Left kidney (tissue), 8 donors: ENCODE data around the gene SLC51A. TPM values are rescaled to one million over a fixed set of nuclear protein-coding genes. Genes with fewer than 3 reads are reported as not detected.
"Not testable (repeated sequence)": the region's sequence is repeated elsewhere in the genome, so short reads cannot be mapped to it uniquely, and the experiment has no call there.

Experiments used
- DNase-seq: peaks from one replicate; pipeline ENCODE4 v3.0.0-alpha.2; 2013
- long read RNA-seq, 8 donors: transcript quantifications; one replicate each; lab custom pipeline, GENCODE V29; 2026
- polyA plus RNA-seq: library from polyadenylated mRNA; unstranded; fragments of 120-200 nt; gene quantifications from one replicate; pipeline ENCODE4 v1.2.1, GENCODE V29; 2013; ENCODE audit not compliant: insufficient read length

SLC51A gene
- 18.0 TPM for polyA plus RNA-seq
- long read RNA-seq, donor 1, partial matches to known transcripts = 6 of 8 reads
- long read RNA-seq, donor 1, other reads (novel, unspliced or antisense) = 0 of 8 reads
- long read RNA-seq, donor 2, partial matches to known transcripts = 53 of 120 reads
- long read RNA-seq, donor 2, other reads (novel, unspliced or antisense) = 66 of 120 reads
- long read RNA-seq, donor 3, partial matches to known transcripts = 47 of 106 reads
- long read RNA-seq, donor 3, other reads (novel, unspliced or antisense) = 55 of 106 reads
- long read RNA-seq, donor 4 = 0 reads
- long read RNA-seq, donor 5, partial matches to known transcripts = 49 of 196 reads
- long read RNA-seq, donor 5, other reads (novel, unspliced or antisense) = 144 of 196 reads
- long read RNA-seq, donor 6, partial matches to known transcripts = 50 of 164 reads
- long read RNA-seq, donor 6, other reads (novel, unspliced or antisense) = 112 of 164 reads
- long read RNA-seq, donor 7, partial matches to known transcripts = 73 of 196 reads
- long read RNA-seq, donor 7, other reads (novel, unspliced or antisense) = 122 of 196 reads
- long read RNA-seq, donor 8, partial matches to known transcripts = 0 of 6 reads
- long read RNA-seq, donor 8, other reads (novel, unspliced or antisense) = 6 of 6 reads

DNA sequence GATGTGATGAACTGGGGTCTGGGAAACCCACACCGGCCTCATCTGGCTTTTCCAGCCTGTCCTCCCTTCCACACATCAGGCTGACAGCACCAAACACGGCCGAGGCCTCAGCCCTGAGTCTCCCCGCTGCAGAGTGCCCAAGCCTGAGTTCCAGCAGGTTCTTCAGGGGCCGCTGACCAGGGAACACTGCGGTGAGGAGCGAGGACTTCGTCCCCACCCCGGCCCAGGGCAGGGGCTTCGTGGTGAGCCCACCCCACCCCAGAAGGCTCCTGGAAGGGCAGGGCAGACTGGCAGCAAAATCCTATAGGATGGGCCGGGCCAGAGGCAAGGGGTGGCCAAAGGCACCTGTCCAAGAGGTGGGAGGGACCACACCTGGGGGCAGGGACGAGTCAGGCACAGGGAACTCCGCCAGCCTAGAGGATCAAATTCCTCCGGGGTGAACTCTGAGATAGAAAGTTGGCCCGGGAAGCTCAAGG is at the start of gene SLC51A:
Gene SLC51A (plus strand): TSS at position 446 of the 476 bp plus-strand sequence. CDS start 179 bp downstream, outside the sequence.
- DNase-seq = no peak

DNA sequence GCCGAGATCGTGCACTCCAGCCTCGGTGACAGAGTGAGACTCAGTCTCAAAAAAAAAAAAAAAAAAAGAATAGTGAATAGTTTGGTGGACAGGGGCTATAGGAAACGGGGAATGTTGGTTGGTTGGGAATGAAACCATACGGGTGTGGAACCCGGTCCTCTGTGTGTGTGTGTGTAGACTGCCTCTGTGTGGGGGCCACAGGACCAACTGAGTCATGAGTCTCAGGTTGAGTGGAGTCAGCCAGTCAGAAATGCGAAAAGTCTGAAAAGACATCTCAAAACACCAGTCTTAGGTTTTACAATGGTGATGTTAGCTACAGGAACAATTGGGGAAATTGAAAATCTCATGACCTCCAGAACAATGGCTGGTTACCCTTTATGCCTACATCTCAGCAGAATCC is 49.6 kb upstream of the SLC51A start:
- no peak for DNase-seq

DNA sequence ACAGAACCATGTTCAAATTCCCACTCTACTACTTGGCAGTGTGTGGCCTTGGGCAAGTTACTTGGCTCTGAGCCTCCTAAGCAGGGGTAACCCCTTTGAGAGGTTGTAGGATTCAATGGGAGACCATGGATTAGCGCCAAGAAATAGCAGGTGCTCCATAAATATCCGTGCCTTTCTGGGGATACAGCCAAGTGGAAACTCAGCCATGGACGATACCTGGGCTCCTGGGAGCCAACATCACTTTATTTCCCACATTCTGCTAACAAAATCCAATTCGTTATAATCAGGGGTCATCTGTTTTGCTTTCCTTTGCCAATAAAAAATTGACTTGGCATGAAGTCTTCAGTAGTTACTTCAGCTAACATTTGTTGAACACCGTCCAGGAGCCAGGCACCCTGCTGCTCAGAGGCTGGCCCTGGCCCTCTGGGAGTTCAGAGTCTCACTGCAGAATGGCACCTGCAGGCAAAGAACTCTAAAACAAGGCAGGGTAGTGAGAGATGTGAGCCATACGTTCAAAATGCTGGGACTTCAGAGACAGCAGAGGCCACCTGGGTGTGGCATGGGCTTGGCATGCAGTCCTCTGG is 47.4 kb upstream of the SLC51A start:
- DNase-seq = no peak

DNA sequence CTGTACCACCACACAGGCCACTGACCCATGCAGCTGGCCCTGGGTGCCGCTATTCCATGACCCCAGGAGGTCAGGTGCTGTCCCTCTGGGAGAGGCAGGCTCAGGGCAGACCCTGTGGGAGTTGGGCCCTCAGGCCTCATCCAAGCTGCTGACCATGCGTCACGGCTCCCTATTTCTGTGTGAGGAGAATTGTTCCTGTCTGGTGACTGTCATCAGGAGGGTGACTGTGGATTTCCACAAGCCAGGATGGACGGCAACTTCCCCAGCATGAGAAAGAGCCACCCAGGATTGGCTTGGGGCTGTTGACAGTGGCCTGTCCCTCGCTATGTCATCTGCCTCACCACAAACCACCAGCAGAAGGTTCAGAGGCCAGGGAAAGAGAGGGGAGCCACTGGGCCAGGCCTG is 46.5 kb upstream of the SLC51A start:
- DNase-seq = no peak

DNA sequence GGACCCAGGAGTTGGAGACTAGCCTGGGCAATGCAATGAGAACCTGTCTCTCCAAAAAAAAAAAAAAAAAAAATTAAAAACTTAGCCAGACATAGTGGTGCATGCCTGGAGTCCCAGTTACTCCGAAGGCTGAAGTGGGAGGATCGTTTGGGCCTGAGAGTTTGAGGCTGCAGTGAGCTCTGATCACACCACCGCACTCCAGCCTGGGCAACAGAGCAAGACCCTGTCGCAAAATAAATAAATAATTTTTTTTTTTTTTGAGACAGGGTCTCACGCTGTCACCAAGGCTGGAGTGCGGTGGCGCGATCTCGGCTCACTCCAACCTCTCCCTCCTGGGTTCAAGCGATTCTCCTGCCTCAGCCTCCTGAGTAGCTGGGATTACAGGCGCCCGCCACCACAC is 46.0 kb upstream of the SLC51A start:
- DNase-seq = not testable (repeated sequence)

DNA sequence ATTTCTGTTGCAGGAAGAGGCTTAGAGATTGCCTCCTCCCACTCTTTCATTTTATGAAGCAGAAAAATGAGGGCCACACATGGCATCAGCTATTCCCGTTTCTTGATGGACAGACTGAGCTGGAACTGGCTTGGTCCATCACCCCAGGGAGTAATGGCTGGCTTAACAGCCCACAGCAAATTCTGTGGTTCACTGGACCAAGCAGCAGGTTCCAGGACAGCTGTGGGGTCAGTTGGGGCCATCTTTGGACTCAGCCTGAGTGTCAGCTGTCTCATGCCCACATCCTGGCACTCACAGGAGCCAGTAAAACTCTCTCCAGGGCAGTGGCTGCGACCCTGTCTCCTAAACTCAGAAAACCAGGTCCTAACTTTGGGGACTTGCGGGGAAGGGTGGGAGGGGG is 41.7 kb upstream of the SLC51A start:
- no peak for DNase-seq

DNA sequence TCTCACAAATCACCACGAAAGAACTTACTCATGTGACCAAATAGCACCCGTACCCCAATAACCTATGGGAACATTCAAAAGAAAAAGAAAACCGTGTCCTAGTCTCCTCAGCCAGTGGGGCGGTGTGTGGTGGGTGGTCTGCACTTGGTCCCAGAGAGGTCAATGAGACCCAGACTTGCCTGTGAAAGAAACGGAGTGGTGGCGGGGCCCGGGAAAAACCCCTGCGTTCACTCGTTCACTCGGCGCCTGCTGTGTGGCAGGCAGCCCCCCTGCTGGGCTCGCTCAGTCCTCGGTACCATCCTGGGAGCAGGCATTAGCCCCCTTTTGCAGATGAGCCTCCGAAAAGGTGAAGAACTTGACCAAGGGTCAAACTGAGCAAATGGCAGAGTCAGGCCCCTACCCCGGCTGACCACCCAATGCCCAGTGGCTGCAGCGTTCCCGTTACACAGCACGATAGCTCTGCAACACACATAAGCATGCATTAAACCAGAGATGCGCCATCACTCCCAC is 41.2 kb upstream of the SLC51A start:
- no peak for DNase-seq

DNA sequence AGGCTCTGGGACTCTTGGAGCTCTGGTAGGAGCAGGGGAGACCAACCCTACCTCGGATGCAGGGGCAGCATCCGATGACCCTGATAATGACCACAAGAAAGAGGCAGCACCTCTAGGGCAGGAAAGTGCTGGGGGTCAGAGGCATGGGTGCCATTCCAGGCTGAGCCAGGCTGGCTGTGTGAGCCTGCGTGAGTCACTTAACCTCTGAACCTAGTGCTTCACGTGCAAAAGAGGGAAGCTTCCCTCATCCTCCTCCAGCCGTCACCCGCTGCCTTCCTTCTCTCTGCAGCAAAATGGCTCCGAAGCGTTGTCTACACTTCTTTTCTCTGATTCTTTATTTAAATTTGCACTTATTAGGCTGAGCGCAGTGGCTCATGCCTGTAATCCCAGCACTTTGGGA is 40.6 kb upstream of the SLC51A start:
- no peak for DNase-seq

DNA sequence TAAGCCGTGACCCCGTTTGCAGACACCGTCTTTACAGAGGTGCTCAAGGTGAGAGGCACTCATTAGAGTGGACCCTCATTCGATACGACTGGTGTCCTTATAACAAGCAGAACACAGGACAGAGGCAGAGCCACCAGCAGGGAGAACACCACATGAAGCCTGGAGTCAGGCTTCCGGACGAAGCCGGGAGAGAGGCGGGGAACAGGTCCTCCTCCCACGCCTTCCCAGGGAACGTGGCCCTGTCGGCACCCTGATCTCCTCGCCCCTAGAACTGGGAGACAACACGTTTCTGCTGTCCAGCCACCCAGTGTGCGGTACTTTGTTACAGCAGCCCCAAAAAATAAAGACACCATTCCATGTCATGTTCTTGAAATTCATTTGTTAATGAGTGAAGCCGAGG is 38.8 kb upstream of the SLC51A start:
- no peak for DNase-seq

DNA sequence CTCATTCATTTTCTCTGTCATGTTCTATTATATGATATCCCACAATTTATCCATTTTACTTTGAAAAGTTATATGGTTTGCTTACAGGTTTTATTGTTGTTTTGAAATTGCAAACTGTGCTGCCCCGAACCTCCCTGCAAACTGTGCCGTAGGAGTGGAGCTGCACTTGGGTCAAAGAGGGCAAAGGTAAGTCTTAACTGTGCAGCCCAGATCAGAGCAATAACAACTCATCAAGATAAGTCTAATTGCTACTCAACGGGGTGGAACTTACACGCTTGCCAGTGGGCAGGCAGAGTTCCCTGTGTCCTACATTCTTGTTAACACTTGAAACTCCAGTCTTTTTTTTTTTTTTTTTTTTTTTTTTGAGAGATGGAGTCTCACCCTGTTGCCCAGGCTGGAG is 38.4 kb upstream of the SLC51A start:
- DNase-seq = no peak

DNA sequence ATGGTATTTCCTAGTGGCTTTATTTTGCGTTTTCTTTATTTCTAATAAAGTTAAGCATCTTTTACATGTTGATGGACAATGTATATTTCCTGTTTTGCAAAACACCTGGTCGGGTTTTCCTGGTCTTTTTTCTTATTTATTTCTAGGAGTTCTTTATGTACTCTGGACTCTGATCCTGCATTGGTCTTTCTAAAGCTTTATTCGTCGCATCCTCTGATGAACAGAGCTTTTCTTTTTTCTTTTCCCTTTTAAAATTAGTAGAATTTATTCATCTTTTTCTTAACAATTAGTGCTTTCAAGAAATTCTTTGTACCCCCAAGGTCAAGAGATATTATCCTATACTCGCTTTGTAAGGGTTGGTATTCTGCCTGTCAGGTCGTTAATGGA is 37.3 kb upstream of the SLC51A start:
- no peak for DNase-seq

DNA sequence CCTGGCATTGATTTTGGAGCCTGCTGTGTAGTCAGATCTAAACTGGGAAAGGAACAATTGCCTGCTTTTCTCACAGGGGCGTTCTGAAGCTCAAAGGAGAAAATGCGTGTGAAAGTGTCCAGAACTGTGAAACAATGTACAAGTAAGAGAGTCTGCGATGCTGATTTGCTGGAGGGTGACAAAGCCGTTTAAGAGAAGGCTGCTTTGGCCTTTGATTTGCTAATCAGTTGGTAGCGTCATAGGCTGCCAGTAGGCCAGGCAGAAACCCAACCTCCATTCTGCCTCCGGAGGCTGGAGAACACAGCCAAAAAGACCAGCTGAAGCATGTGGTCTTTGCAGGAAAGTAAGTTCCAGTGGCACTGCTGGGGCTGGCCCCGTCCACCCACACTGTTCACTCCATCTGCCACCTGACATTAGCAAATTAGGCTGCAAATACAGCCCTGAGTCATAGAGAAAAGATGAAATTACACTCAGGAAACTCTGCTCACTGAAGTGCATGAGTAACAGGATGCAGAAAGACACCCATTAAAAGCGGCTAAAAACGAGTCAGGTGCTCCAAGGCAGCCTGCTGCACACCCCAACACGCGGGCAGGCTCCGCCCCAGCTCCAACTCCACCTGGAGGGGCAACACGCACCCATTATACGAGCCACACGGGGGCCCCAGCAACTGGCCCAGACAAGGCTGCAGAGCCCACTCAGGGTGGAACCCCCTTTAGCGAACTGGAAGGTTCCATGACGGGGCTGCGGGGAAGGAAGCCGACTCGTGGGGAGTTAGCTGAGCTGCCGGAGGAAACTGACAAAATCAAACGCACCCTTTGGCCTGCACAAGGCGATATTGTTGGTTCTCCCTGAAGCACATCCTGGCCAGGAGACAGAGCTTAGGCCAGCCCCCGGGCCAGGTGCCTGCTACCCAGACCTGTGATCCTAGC is 36.7 kb upstream of the SLC51A start:
- DNase-seq = no peak

DNA sequence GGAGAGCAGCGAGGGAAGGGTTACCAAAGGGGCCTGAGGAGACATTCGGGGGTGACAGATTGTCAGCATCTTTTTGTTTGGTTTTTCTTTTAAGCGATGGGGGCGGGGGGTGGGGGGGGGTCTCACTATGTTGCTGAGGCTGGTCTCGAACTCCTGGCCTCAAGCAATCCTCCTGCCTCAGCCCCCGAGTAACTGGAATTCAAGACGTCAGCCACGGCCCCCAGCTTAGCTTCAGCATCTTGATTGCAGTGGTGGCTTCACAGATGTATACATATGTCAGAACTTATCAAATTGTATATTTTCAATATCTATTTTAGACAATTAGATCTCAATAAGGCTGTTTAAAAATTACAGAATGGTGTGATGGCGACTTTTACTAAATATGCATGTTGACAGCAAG is 36.0 kb upstream of the SLC51A start:
- no peak for DNase-seq

DNA sequence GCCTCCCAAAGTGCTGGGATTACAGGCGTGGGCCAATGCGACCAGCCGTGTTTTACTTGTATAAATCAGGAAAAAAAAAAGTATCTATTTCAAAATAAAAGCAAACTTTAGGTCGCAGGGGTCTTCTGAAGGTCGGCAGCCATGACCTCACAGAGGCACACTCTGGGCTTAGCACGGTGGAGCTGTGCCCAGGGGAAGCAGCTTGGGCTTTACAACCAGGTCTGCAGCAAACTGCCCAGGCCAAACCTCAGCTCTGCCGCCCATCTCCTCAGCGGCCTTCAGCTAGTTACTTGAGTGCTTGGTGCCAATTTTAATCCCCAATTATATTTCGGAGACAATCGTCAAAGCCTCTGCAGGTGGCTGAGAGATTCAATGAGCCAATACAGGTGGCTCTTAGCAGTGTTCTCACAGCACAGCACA is 35.2 kb upstream of the SLC51A start:
- no peak for DNase-seq

DNA sequence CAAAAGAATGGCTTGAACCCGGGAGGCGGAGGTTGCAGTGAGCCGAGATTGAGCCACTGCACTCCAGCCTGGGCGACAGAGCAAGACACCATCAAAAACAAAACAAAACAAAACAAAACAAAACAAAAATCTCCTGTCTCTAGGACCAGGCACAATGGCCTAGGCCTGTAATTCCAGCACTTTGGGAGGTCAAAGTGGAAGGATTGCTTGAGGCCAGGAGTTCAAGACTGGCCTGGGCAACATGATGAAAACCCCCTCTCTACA is 32.2 kb upstream of the SLC51A start:
- not testable (repeated sequence) for DNase-seq

DNA sequence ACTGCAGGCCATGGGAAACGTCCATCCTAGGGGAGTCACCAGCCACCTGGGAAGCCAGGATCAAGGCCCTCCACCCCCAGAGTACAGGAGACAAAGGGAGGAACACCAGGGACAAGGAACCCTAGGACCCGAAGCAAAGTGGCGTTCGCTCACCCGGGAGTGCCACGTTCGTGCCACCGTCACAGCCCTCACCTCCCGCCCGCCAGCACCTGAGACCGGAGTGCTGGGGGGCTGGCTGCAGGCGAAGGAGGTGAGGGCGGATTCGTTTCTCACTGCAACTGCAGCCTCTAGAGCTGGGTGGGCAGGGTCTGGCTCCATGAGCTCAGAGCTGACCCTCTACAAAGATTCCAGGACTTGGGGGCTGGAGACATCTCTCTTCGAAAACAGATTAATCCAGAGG is 31.5 kb upstream of the SLC51A start:
- no peak for DNase-seq

DNA sequence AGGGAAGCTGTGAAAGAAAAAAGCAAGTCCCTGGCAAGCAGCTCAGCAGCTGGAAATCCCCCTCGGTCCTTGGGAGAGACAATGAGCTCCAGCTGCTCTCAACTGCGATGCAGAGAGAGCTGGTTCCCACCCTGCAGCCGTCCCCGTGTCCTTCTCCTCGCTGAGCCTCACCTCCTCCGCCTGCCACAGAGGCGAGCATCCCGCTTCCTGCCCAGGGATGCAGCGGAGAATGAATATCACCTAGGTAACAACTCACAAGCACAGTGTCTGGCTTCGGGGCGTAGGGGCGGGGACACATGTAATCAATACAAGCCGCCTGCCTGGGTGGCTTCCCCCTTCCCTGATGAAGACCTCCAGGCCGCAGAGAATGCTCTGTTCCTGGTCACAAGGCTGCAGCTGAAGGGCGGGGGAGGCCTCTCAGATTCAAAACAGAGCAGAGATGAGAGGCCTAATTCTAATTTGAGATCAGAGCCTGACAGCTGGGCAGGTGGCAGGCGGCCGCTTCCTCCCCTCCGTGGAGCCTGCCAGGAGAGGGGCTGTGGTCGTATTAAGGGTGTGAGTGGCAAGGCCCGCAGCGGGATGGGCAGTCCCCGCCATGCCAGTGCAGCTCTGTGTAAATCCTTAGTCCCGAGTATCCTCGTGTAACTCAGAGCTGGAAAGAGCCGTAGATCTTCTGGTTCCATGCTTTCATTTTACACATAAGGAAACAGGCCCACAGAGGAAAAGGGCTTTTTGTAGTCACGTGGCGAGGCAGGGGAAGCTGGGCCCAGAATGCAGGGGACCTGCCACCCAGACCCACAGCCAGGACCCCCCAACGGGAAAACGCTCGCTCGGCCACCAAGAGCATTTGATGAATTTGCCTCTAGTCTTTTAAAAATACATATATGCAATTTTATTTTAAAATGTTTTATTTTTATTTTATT is 29.4 kb upstream of the SLC51A start:
- DNase-seq = no peak

DNA sequence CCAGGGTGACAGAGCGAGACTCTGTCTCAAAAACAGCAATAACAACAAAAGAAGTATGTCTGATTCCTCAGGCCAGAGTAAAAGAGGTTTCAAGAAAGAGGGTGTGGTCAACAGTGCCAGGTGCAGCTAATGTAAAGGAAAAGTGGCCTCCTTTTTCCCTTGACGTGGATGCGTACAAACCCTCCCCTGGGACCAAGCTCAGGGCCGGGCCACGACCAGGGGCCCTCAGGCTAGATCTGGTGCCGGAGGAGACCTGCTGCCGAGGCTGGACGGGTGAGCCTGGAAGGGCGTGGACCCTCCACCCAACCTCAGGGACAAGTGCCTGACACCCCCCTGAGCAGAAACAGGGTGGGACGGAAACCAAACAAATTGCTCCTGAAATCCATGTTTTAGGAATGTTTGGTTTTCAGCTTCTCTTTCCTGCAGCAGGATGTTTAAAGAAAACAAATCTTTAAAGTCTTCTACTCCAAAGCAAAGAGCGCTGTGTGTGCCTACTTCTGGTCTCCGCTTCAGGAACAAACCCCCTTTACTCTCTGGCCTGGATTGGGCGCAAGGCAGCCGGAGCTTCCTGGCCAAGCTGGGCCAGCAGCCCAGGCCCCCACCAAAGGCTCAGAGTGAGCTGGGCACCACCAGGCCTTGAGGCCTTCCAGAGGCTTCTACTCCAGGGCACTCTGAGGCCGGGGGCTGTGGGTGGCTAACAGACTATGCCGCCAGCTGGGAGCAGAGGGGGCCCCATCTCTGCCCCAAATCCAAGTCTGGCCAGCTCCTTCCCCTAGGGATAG is 26.6 kb upstream of the SLC51A start:
- no peak for DNase-seq

DNA sequence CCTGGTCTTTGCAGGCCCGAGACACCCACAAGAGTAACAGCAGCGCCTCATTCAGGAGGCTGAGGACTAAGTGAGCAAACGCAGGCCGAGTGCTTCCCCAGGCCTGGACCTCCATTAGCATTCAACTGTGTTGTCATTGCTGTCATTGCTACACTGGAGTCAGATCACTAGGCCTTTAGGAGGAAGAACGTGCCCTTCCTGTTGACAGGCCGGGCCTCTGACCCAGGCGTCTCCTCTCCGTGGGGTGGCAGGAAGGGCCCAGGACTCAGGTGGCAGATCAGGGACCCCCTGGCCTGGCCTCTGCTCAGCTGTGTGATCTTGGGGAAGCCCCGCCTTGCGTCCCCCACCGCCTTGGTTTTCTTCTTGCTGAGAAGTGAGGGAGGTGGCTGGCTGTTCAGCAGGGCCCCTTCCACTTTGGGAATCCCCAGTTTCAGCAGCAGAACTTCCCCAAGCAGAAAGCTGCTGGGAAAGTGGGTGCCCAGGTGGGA is 24.3 kb upstream of the SLC51A start:
- no peak for DNase-seq

DNA sequence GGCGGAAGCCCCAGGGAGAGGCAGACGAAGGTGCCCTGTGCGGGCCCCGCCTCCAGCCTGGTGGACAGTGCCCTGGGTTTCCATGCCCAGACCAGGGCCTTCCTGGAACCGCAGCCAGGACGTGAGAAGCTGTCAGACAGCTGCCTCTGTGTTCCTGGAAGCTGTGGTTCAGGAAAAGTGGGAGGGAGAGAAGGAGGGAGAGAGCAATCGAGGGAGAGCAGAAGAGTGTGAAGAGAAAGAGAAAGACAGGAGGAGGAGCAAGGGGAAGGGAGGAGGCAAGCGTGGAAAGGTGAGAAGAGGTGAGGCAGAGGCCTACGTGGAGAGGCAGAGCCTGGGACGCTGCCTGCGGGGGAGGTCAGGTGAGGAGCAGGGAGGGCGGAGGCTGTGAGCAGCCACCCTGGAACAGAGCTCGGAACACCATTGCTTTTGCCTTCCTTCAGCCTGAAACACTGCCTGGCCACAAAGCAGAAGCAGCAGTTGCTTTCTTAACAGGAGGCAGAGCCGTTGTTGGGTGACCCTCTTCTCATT is 23.7 kb upstream of the SLC51A start:
- DNase-seq = no peak
